ENCODE results near the gene SORCS1.

- no peak for TF ChIP-seq CTCF (IDR thresholded peaks at IDR 0.05)
- TF ChIP-seq EZH2 (IDR thresholded peaks at IDR 0.05; ENCODE audit: borderline replicate concordance, insufficient read depth, low read depth, low read length, poor library complexity, severe bottlenecking), result no peak
Observed at GRCh38 chr10:106765241-106765754, 399.2 kb downstream of the SORCS1 start.
